Muscle of arm (tissue), 12 donors: ENCODE results near the gene FJX1. TPM values are rescaled to one million over a fixed set of nuclear protein-coding genes. Genes with fewer than 3 reads are reported as not detected.
"Not testable (repeated sequence)": the region's sequence is repeated elsewhere in the genome, so short reads cannot be mapped to it uniquely, and the experiment has no call there.

Experiments
- DNase-seq: peaks from one replicate; pipeline ENCODE4 v3.0.0-alpha.2; 2013
- polyA plus RNA-seq, 12 donors: library from polyadenylated mRNA; unstranded; fragments of 120-200 nt; gene quantifications; one replicate each; pipeline ENCODE4 v1.2.1, GENCODE V29; 2013; ENCODE audit not compliant: insufficient read length in 12 of 12

Gene FJX1
- polyA plus RNA-seq, 12 donors: 4.1 to 11.2 (median 7.1) TPM; not detected in 1

- no peak for DNase-seq
Measured at GRCh38 chr11:35629511-35629910, 11.3 kb downstream of the FJX1 start.

- DNase-seq: no peak
Measured at GRCh38 chr11:35629914-35630313, 11.7 kb downstream of the FJX1 start.

- no peak for DNase-seq
Measured at GRCh38 chr11:35631891-35632290, 13.6 kb downstream of the FJX1 start.

- no peak for DNase-seq
Measured at GRCh38 chr11:35632301-35632700, 14.0 kb downstream of the FJX1 start.

- DNase-seq: no peak
Measured at GRCh38 chr11:35633827-35634423, 15.7 kb downstream of the FJX1 start.

- DNase-seq: no peak
Measured at GRCh38 chr11:35635933-35636332, 17.7 kb downstream of the FJX1 start.

GRCh38 chr11:35639591-35640179 lies 21.4 kb downstream of the FJX1 start:
- no peak for DNase-seq

GRCh38 chr11:35641171-35641897 lies 23.1 kb downstream of the FJX1 start:
- DNase-seq: no peak

GRCh38 chr11:35641964-35642363 lies 23.7 kb downstream of the FJX1 start:
- no peak for DNase-seq

- no peak for DNase-seq
Measured at GRCh38 chr11:35647421-35648093, 29.3 kb downstream of the FJX1 start.

- DNase-seq: no peak
Measured at GRCh38 chr11:35650006-35650405, 31.7 kb downstream of the FJX1 start.

- no peak for DNase-seq
Measured at GRCh38 chr11:35650467-35650866, 32.2 kb downstream of the FJX1 start.

GRCh38 chr11:35651263-35651662 lies 33.0 kb downstream of the FJX1 start:
- DNase-seq: no peak

- DNase-seq: not testable (repeated sequence)
Measured at GRCh38 chr11:35652786-35653185, 34.5 kb downstream of the FJX1 start.

GRCh38 chr11:35654711-35655110 lies 36.5 kb downstream of the FJX1 start:
- no peak for DNase-seq

- no peak for DNase-seq
Measured at GRCh38 chr11:35655254-35655653, 37.0 kb downstream of the FJX1 start.

GRCh38 chr11:35655856-35656255 lies 37.6 kb downstream of the FJX1 start:
- no peak for DNase-seq

- no peak for DNase-seq
Measured at GRCh38 chr11:35658020-35658948, 40.0 kb downstream of the FJX1 start.

- no peak for DNase-seq
Measured at GRCh38 chr11:35661534-35661933, 43.3 kb downstream of the FJX1 start.

- DNase-seq: no peak
Measured at GRCh38 chr11:35662061-35662648, 43.9 kb downstream of the FJX1 start.
